Panc1 (cell line): Measurements from ENCODE around the gene AGFG1. TPM values are rescaled to one million over a fixed set of nuclear protein-coding genes. Genes with fewer than 3 reads are reported as not detected.

Experiments used
- ATAC-seq: fragments of 200-7000 bp; cut with Tn5 transposase; 2 replicates; pipeline ENCODE4 v1.9.1; 2020; ENCODE audit warnings: mild to moderate bottlenecking, moderate library complexity
- BruUV-seq: library from RNA; stranded (reverse); fragments of 400-500 nt; replicated peaks from 2 replicates; lab custom pipeline; 2021; lab: Mats Ljungman, UMichigan
- CTCF ChIA-PET: fragments of 300-600 bp; sonication (Branson Sonifier 250); formaldehyde crosslinking; loops from one replicate; lab custom pipeline; 2022; ENCODE audit warnings: antibody characterized with exemption; lab: Charles Lee
- POLR2A ChIA-PET: fragments of 300-600 bp; sonication (Branson Sonifier 250); formaldehyde crosslinking; loops from one replicate; lab custom pipeline; 2022; ENCODE audit warnings: antibody characterized with exemption; lab: Charles Lee
- DNase-seq: peaks from one replicate; pipeline ENCODE4 v3.0.0-alpha.2; 2010; ENCODE audit warnings: low read depth, low spot score
- H3K27ac ChIP-seq: 2 replicates; pipeline ENCODE4 v1.5.1; 2011; ENCODE audit warnings: mild to moderate bottlenecking, low read length, inconsistent platforms
- H3K27me3 ChIP-seq: fragments of 200-500 bp; sonication (Bioruptor generic); 2 replicates; pipeline ENCODE4 v1.6.0; 2014; ENCODE audit warnings: low read length, inconsistent platforms; ENCODE audit not compliant: control insufficient read depth, insufficient read depth
- H3K36me3 ChIP-seq: fragments of 200-500 bp; sonication (Bioruptor generic); 2 replicates; pipeline ENCODE4 v1.5.1; 2014; ENCODE audit warnings: inconsistent platforms, mild to moderate bottlenecking, low read length, moderate library complexity; ENCODE audit not compliant: control insufficient read depth, insufficient read depth
- H3K4me1 ChIP-seq: 2 replicates; pipeline ENCODE4 v1.5.1; 2011; ENCODE audit warnings: inconsistent platforms, mild to moderate bottlenecking, low read length, moderate library complexity; ENCODE audit not compliant: control insufficient read depth, insufficient read depth
- H3K4me3 ChIP-seq, 2 experiments: 2 replicates each; pipeline ENCODE4 v1.5.1; 2011 to 2012; ENCODE audit warnings: low read depth in 2 of 2, low read length in 2 of 2, mild to moderate bottlenecking in 2 of 2, inconsistent platforms in 1 of 2, moderate library complexity in 1 of 2
- H3K9me3 ChIP-seq: fragments of 200-500 bp; sonication (Bioruptor generic); 2 replicates; pipeline ENCODE4 v1.5.1; 2014; ENCODE audit warnings: low read depth, mild to moderate bottlenecking, inconsistent platforms, low read length, moderate library complexity; ENCODE audit not compliant: control insufficient read depth, insufficient read depth
- POLR2AphosphoS5 ChIP-seq: IDR thresholded peaks from 2 replicates; pipeline ENCODE4 v1.6.1; 2012; ENCODE audit warnings: mild to moderate bottlenecking, low read depth, low read length, moderate library complexity
- SIN3A ChIP-seq: IDR thresholded peaks from 2 replicates; pipeline ENCODE4 v1.6.1; 2012; ENCODE audit warnings: low read depth, mild to moderate bottlenecking, low read length, moderate library complexity, borderline replicate concordance; ENCODE audit not compliant: insufficient read depth
- TCF7L2 ChIP-seq: IDR thresholded peaks from 2 replicates; pipeline ENCODE4 v1.6.1; 2011; ENCODE audit warnings: mild to moderate bottlenecking, low read depth, low read length, inconsistent platforms
- in situ Hi-C: cut with HindIII; loops from 2 replicates; pipeline ENCODE4 v1.10.0; 2016; ENCODE audit warnings: low sequenced_read_pairs, low pct_unique_long_range_greater_than_20kb
- intact Hi-C: fragments of 100-400 bp; cut with micrococcal nuclease; formaldehyde crosslinking; loops from one replicate; pipeline ENCODE4 v1.10.0; 2022; ENCODE audit not compliant: unreplicated experiment
- total RNA-seq: library from RNA; stranded (reverse); gene quantifications from one replicate; pipeline ENCODE4 v1.2.1, GENCODE V29; 2021; ENCODE audit not compliant: unreplicated experiment
- TF ChIP-seq, protein P1 (sequence below): fragments of 450-650 bp; IDR thresholded peaks from 2 replicates; pipeline ENCODE4 v1.5.1; 2017; ENCODE audit warnings: mild to moderate bottlenecking
- TF ChIP-seq, protein P2 (sequence below), 2 experiments: IDR thresholded peaks; 2 replicates each; pipeline ENCODE4 v1.6.1; 2011 to 2012; ENCODE audit warnings: low read depth in 2 of 2, control low read depth in 1 of 2, low read length in 1 of 2, mild to moderate bottlenecking in 1 of 2, moderate library complexity in 1 of 2; ENCODE audit not compliant: insufficient read depth in 1 of 2

The AGFG1 gene
- total RNA-seq, 1 experiment from 2014 or later = 98.5 TPM

DNA sequence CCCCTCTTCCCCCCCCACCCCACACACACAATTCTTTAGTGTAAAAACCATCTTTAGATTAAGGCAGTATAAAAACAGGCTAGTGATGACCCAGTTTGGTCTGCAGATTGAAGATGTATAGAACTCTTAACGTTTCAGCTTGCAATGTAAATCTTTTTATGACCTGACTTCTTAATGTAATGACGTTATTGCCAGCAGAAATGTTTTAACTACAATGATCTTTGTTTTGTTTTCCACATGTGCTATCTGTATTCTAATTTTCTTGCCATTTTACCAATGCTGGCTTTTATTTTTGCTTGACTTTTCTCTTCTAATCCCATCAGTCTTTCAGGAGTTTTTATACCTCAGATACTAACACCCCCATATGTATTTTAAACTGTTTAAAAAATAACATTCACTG lies 25.2 kb downstream of the AGFG1 start:
- in situ Hi-C loops = no loop called here
- no peak overlapping the region for H3K4me3 ChIP-seq
- H3K36me3 ChIP-seq = no peaks in the 10 kb centered on the region
- no TSS peak for BruUV-seq
- ATAC-seq = no peak
- no peak for DNase-seq
- H3K4me1 ChIP-seq = no peaks in the 10 kb centered on the region
- TF ChIP-seq, protein P1, sequence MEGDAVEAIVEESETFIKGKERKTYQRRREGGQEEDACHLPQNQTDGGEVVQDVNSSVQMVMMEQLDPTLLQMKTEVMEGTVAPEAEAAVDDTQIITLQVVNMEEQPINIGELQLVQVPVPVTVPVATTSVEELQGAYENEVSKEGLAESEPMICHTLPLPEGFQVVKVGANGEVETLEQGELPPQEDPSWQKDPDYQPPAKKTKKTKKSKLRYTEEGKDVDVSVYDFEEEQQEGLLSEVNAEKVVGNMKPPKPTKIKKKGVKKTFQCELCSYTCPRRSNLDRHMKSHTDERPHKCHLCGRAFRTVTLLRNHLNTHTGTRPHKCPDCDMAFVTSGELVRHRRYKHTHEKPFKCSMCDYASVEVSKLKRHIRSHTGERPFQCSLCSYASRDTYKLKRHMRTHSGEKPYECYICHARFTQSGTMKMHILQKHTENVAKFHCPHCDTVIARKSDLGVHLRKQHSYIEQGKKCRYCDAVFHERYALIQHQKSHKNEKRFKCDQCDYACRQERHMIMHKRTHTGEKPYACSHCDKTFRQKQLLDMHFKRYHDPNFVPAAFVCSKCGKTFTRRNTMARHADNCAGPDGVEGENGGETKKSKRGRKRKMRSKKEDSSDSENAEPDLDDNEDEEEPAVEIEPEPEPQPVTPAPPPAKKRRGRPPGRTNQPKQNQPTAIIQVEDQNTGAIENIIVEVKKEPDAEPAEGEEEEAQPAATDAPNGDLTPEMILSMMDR = no peak
- TF ChIP-seq SIN3A (no peak), POLR2AphosphoS5 (no peak), TCF7L2 (no peak)
- TF ChIP-seq, protein P2, sequence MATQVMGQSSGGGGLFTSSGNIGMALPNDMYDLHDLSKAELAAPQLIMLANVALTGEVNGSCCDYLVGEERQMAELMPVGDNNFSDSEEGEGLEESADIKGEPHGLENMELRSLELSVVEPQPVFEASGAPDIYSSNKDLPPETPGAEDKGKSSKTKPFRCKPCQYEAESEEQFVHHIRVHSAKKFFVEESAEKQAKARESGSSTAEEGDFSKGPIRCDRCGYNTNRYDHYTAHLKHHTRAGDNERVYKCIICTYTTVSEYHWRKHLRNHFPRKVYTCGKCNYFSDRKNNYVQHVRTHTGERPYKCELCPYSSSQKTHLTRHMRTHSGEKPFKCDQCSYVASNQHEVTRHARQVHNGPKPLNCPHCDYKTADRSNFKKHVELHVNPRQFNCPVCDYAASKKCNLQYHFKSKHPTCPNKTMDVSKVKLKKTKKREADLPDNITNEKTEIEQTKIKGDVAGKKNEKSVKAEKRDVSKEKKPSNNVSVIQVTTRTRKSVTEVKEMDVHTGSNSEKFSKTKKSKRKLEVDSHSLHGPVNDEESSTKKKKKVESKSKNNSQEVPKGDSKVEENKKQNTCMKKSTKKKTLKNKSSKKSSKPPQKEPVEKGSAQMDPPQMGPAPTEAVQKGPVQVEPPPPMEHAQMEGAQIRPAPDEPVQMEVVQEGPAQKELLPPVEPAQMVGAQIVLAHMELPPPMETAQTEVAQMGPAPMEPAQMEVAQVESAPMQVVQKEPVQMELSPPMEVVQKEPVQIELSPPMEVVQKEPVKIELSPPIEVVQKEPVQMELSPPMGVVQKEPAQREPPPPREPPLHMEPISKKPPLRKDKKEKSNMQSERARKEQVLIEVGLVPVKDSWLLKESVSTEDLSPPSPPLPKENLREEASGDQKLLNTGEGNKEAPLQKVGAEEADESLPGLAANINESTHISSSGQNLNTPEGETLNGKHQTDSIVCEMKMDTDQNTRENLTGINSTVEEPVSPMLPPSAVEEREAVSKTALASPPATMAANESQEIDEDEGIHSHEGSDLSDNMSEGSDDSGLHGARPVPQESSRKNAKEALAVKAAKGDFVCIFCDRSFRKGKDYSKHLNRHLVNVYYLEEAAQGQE (IDR thresholded peaks at IDR 0.05; ENCODE audit: insufficient read depth in 1 of 2, low read depth in 2 of 2, low read length in 1 of 2) = no peak
- ChIA-PET POLR2A (no interaction called here), CTCF (no interaction called here)
- H3K27ac ChIP-seq = no peak overlapping the region
- intact Hi-C loops = no loop called here
- H3K27me3 ChIP-seq = no peaks in the 10 kb centered on the region
- H3K9me3 ChIP-seq = no peaks in the 10 kb centered on the region

DNA sequence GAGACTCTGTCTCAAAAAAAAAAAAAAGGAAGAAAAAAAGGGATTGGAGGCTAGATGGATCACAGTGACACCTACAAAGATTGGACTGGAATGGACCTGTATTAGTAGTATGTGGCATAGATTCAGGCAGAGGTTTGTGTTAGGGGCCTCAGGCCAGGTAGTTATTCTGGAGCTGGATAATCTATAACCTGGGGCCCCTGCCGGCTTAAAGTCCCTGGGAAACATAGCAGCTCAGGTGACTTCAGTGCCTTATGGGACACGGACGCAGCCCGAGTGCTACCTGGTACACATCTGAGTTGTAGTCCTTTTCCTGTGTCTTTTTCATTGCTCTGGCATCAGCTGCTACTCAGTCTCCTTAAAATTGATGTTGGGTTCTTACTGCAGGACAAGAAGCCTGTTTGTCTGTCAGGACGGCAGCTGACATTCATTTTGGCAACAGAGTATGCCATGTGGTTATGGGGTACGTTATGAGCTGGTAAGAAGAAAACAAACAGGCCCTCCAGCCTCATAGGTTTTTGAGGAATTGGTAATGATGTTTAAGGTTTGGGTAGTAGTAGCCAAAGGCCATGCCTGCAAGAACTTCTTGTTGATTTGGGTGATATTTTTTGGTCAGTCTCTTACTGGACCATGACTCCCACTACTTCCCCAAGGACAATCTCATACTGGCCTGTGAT lies 27.8 kb downstream of the AGFG1 start:
- no TSS peak for BruUV-seq
- intact Hi-C loops (no loop called here), in situ Hi-C loops (no loop called here)
- H3K4me1 ChIP-seq = peaks cover 14% of the 10 kb centered on the region
- peak; percentile 36; the same call in 1 of the 2 replicates for ATAC-seq
- ChIA-PET CTCF (no interaction called here), POLR2A (interaction anchor here (0.6 kb wide), 1 partner anchor 27 kb away, joined by 8 read pairs; no protein-coding TSS in a partner anchor)
- H3K9me3 ChIP-seq = no peaks in the 10 kb centered on the region
- H3K36me3 ChIP-seq = no peaks in the 10 kb centered on the region
- DNase-seq = no peak
- no peak overlapping the region for H3K27ac ChIP-seq
- no peak overlapping the region for H3K4me3 ChIP-seq
- no peaks in the 10 kb centered on the region for H3K27me3 ChIP-seq
- no peak for TF ChIP-seq POLR2AphosphoS5
- TF ChIP-seq SIN3A = no peak

DNA sequence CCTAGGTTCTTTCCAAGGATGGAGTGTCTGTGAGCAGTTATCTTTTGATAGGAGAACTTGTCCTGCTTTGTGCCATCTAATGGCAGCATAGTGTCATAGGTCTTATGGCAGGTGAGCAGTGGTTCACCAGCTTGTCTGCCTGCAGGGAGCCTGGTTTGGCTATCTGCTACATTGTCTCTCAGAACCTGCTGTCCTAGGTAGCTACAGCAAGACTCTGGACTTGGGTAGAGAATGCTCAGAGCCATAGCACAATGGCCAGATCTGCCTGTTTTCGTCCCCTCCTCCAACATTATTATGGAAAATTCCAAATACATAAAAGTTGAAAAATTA lies 28.3 kb downstream of the AGFG1 start:
- TF ChIP-seq TCF7L2 = no peak
- TF ChIP-seq, protein P2 (IDR thresholded peaks at IDR 0.05; ENCODE audit: insufficient read depth in 1 of 2, low read depth in 2 of 2, low read length in 1 of 2) = no peak
- TF ChIP-seq, protein P1 = no peak; the same call in 1 of the 2 replicates
- no peak for TF ChIP-seq SIN3A
- TF ChIP-seq POLR2AphosphoS5 = no peak
- H3K9me3 ChIP-seq = no peaks in the 10 kb centered on the region
- peaks cover 16% of the 10 kb centered on the region for H3K4me1 ChIP-seq
- ATAC-seq (0 out of 2 replicates have a peak, but pooled peaks have one; percentile 31), DNase-seq (no peak)
- no peak overlapping the region for H3K4me3 ChIP-seq
- H3K27me3 ChIP-seq = no peaks in the 10 kb centered on the region
- in situ Hi-C loops = no loop called here
- H3K27ac ChIP-seq = no peak overlapping the region
- ChIA-PET CTCF (no interaction called here), POLR2A (interaction anchor here (0.6 kb wide), 1 partner anchor 28 kb away, joined by 8 read pairs; no protein-coding TSS in a partner anchor)
- intact Hi-C loops = no loop called here
- BruUV-seq = no TSS peak
- H3K36me3 ChIP-seq = no peaks in the 10 kb centered on the region
